Astrocyte (in vitro differentiated cells and primary cell): ENCODE results near the gene DNASE1L3. TPM values are rescaled to one million over a fixed set of nuclear protein-coding genes. Genes with fewer than 3 reads are reported as not detected.

ENCODE experiments used
- DNase-seq: peaks from one replicate; pipeline ENCODE4 v3.0.0-alpha.2; 2010; ENCODE audit warnings: low read depth
- FAIRE-seq: peaks from 2 replicates; lab custom pipeline; 2011; peaks lifted over from hg19 to GRCh38; lab: Jason Lieb, UNC
- H2AFZ ChIP-seq: 2 replicates; pipeline ENCODE4 v1.6.0; 2012; ENCODE audit warnings: low read depth, low read length, inconsistent platforms
- H3K27ac ChIP-seq: 2 replicates; pipeline ENCODE4 v1.5.1; 2011; ENCODE audit warnings: low read depth, low read length, inconsistent platforms
- H3K27me3 ChIP-seq: 2 replicates; pipeline ENCODE4 v1.6.0; 2011; ENCODE audit warnings: low read length, inconsistent platforms; ENCODE audit not compliant: insufficient read depth
- H3K36me3 ChIP-seq: 2 replicates; pipeline ENCODE4 v1.5.1; 2011; ENCODE audit warnings: low read length, inconsistent platforms; ENCODE audit not compliant: insufficient read depth
- H3K4me1 ChIP-seq: 2 replicates; pipeline ENCODE4 v1.5.1; 2011; ENCODE audit warnings: low read length, inconsistent platforms; ENCODE audit not compliant: insufficient read depth
- H3K4me2 ChIP-seq: 2 replicates; pipeline ENCODE4 v1.6.0; 2012; ENCODE audit warnings: low read length, inconsistent platforms
- H3K4me3 ChIP-seq: 2 replicates; pipeline ENCODE4 v1.5.1; 2011; ENCODE audit warnings: low read depth, mild to moderate bottlenecking, low read length, inconsistent platforms; ENCODE audit not compliant: insufficient read depth
- H3K79me2 ChIP-seq: 2 replicates; pipeline ENCODE4 v1.6.0; 2012; ENCODE audit warnings: mild to moderate bottlenecking, low read length, inconsistent platforms; ENCODE audit not compliant: insufficient read depth
- H3K9ac ChIP-seq: 2 replicates; pipeline ENCODE4 v1.6.0; 2012; ENCODE audit warnings: mild to moderate bottlenecking, low read length, inconsistent platforms
- H3K9me3 ChIP-seq: 2 replicates; pipeline ENCODE4 v1.5.1; 2012; ENCODE audit warnings: low read depth, mild to moderate bottlenecking, low read length, inconsistent platforms; ENCODE audit not compliant: insufficient read depth
- H4K20me1 ChIP-seq: 2 replicates; pipeline ENCODE4 v1.6.0; 2012; ENCODE audit warnings: low read length, inconsistent platforms; ENCODE audit not compliant: insufficient read depth
- H3K27ac Mint-ChIP-seq: one replicate; pipeline ENCODE4 v1.8.0; 2021; ENCODE audit warnings: mild to moderate bottlenecking, mixed read lengths; ENCODE audit not compliant: unreplicated experiment
- H3K27me3 Mint-ChIP-seq: one replicate; pipeline ENCODE4 v1.8.0; 2021; ENCODE audit warnings: low read depth, mixed read lengths; ENCODE audit not compliant: unreplicated experiment
- H3K36me3 Mint-ChIP-seq: one replicate; pipeline ENCODE4 v1.8.0; 2021; ENCODE audit warnings: low read depth, mixed read lengths; ENCODE audit not compliant: unreplicated experiment
- H3K4me1 Mint-ChIP-seq: one replicate; pipeline ENCODE4 v1.8.0; 2021; ENCODE audit warnings: low read depth, mixed read lengths; ENCODE audit not compliant: unreplicated experiment
- H3K4me3 Mint-ChIP-seq: one replicate; pipeline ENCODE4 v1.8.0; 2021; ENCODE audit warnings: mild to moderate bottlenecking, moderate library complexity, mixed read lengths; ENCODE audit not compliant: unreplicated experiment
- H3K9me3 Mint-ChIP-seq: one replicate; pipeline ENCODE4 v1.8.0; 2021; ENCODE audit warnings: mild to moderate bottlenecking, mixed read lengths; ENCODE audit not compliant: unreplicated experiment
- EZH2 ChIP-seq: IDR thresholded peaks from 2 replicates; pipeline ENCODE4 v1.6.1; 2012; ENCODE audit warnings: mild to moderate bottlenecking, low read length, inconsistent platforms; ENCODE audit not compliant: insufficient read depth
- total RNA-seq: library from RNA; stranded (reverse); gene quantifications from 2 replicates; pipeline ENCODE4 v1.2.1, GENCODE V29; 2021
- TF ChIP-seq, protein P1 (sequence below): IDR thresholded peaks from 2 replicates; pipeline ENCODE4 v1.5.1; 2011; ENCODE audit warnings: low read depth, mild to moderate bottlenecking, inconsistent platforms, low read length, moderate library complexity; ENCODE audit not compliant: insufficient read depth

The DNASE1L3 gene
- total RNA-seq, 1 donor from 2014 or later, result not detected

DNA sequence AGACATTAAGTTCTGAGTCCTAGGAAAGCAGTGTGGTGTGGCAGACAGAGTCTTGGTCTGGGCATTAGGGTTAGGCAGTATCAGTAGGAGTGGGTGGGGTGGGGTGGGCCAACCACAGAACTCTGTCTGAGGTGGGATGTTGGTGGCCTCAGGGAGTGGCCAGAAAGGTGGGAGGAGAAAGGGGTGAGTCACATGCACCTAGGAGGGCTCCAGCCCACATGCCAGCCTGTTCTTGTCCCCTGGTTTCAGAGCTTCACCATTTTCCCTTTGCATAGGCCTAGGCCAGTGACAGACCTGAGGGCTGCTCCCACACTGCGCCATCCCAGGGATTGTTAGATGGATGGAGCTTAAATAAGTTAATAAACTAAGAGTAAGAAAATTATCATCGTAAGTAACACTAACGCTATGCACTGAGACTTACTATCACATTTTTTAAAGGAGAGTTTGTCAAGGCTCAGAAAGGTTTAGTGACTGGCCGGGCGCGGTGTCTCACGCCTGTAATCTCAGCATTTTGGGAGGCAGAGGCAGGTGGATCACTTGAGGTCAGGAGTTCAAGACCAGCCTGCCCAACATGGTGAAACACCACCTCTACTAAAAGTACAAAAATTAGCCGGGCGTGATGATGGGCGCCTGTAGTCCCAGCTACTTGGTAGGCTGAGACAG is 33.8 kb downstream of the DNASE1L3 start:
- peaks cover 25% of the 10 kb centered on the region for H3K4me1 Mint-ChIP-seq
- H3K27me3 Mint-ChIP-seq, result peaks cover 3% of the 10 kb centered on the region
- TF ChIP-seq, protein P1, sequence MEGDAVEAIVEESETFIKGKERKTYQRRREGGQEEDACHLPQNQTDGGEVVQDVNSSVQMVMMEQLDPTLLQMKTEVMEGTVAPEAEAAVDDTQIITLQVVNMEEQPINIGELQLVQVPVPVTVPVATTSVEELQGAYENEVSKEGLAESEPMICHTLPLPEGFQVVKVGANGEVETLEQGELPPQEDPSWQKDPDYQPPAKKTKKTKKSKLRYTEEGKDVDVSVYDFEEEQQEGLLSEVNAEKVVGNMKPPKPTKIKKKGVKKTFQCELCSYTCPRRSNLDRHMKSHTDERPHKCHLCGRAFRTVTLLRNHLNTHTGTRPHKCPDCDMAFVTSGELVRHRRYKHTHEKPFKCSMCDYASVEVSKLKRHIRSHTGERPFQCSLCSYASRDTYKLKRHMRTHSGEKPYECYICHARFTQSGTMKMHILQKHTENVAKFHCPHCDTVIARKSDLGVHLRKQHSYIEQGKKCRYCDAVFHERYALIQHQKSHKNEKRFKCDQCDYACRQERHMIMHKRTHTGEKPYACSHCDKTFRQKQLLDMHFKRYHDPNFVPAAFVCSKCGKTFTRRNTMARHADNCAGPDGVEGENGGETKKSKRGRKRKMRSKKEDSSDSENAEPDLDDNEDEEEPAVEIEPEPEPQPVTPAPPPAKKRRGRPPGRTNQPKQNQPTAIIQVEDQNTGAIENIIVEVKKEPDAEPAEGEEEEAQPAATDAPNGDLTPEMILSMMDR, result no peak
- no peak for TF ChIP-seq EZH2
- Histone ChIP-seq H3K79me2 (no peaks in the 10 kb centered on the region), H3K4me3 (no peak overlapping the region), H2AFZ (no peak overlapping the region), H4K20me1 (no peaks in the 10 kb centered on the region), H3K9ac (no peak overlapping the region), H3K4me1 (peaks cover 17% of the 10 kb centered on the region), H3K27me3 (no peaks in the 10 kb centered on the region), H3K36me3 (peaks cover 3% of the 10 kb centered on the region), H3K27ac (no peak overlapping the region), H3K4me2 (peak overlapping the region; percentile 83), H3K9me3 (no peaks in the 10 kb centered on the region)
- no peak overlapping the region for H3K4me3 Mint-ChIP-seq
- DNase-seq (no peak), FAIRE-seq (no peak)
- H3K9me3 Mint-ChIP-seq, result no peaks in the 10 kb centered on the region
- no peak overlapping the region for H3K27ac Mint-ChIP-seq
- H3K36me3 Mint-ChIP-seq, result peaks cover 4% of the 10 kb centered on the region

DNA sequence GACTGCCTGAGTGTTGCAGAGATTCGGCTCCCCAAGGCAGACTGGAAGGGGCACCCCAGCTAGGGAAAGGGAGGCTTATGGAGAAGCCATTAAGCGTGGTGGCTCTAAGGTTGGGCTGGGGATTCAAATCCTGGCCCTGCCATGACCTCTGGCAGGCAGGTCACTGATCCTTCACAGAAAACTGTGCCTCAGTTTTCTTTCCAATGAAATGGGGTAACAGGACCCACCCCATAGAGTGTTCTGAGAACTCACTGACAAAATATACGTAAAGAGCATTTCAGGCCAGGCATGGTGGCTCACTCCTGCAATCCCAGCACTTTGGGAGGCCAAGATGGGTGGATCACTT is 34.6 kb downstream of the DNASE1L3 start:
- H3K4me1 ChIP-seq, result peaks cover 17% of the 10 kb centered on the region
- no peak for TF ChIP-seq EZH2
- TF ChIP-seq, protein P1, result no peak
- H3K9me3 ChIP-seq, result no peaks in the 10 kb centered on the region
- no peaks in the 10 kb centered on the region for H3K9me3 Mint-ChIP-seq
- H3K9ac ChIP-seq, result no peak overlapping the region
- peaks cover 8% of the 10 kb centered on the region for H4K20me1 ChIP-seq
- no peak overlapping the region for H2AFZ ChIP-seq
- no peaks in the 10 kb centered on the region for H3K27me3 ChIP-seq
- H3K27me3 Mint-ChIP-seq, result no peaks in the 10 kb centered on the region
- H3K4me1 Mint-ChIP-seq, result peaks cover 25% of the 10 kb centered on the region
- H3K79me2 ChIP-seq, result no peaks in the 10 kb centered on the region
- H3K4me3 Mint-ChIP-seq, result no peak overlapping the region
- FAIRE-seq, result no peak
- H3K36me3 ChIP-seq, result peaks cover 9% of the 10 kb centered on the region
- peaks cover 6% of the 10 kb centered on the region for H3K36me3 Mint-ChIP-seq
- H3K27ac ChIP-seq, result no peak overlapping the region
- no peak for DNase-seq
- no peak overlapping the region for H3K4me3 ChIP-seq
- H3K27ac Mint-ChIP-seq, result peak overlapping the region; percentile 34
- no peak overlapping the region for H3K4me2 ChIP-seq

DNA sequence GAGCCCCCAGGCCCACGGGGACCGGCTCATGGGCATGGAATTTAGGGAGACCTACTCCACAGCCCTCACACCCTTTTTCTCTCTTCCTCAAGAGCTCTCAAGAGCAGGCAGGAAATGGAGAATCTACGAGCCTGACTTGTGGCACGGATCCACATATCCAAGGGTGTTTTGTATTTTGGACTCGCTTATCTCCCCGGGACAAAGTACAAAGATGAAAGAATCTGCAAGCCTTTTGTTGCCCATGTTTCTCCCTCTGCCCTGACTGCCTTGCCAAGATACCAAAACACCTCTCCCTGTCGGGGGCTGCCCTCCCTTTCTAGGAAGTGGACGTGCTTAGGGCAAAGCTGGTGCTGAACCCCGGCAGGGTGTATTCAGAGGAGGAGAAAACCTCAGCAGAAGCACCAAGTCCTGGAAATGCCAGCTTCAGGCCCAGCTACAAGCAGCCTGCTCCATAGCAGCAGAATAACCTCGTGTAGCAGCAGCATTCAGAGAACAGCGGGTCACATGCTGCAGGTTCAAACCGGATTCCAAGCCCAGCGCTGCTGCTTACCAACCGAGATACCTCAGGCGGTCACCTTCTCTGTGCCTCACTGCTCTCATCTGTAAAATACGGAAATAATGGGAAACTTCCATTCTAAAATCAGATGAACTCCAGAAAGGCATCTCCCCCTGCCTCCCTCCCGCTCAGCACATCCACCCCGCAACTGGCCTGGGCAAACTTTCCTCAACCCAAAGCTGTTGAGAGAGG is 35.2 kb downstream of the DNASE1L3 start:
- Histone ChIP-seq H3K4me2 (peak overlapping the region; percentile 29), H3K9ac (peak overlapping the region; percentile 41), H2AFZ (peak overlapping the region; percentile 13), H3K4me3 (no peak overlapping the region), H4K20me1 (peaks cover 13% of the 10 kb centered on the region), H3K27ac (no peak overlapping the region), H3K79me2 (no peaks in the 10 kb centered on the region), H3K36me3 (peaks cover 13% of the 10 kb centered on the region), H3K27me3 (no peaks in the 10 kb centered on the region), H3K9me3 (no peaks in the 10 kb centered on the region), H3K4me1 (peaks cover 17% of the 10 kb centered on the region)
- Mint-ChIP-seq H3K27me3 (no peaks in the 10 kb centered on the region), H3K4me1 (peaks cover 25% of the 10 kb centered on the region), H3K9me3 (no peaks in the 10 kb centered on the region), H3K4me3 (no peak overlapping the region), H3K27ac (peak overlapping the region; percentile 34), H3K36me3 (peaks cover 6% of the 10 kb centered on the region)
- DNase-seq, result peak; percentile 46
- no peak for TF ChIP-seq EZH2
- TF ChIP-seq, protein P1, result no peak
- FAIRE-seq, result no peak
